Transverse colon (tissue), 4 donors: Measurements from ENCODE around the gene PEX14. TPM values are rescaled to one million over a fixed set of nuclear protein-coding genes. Genes with fewer than 3 reads are reported as not detected.

Experiments
- DNase-seq: peaks from one replicate; pipeline ENCODE4 v3.0.0-alpha.2; 2019
- H3K27ac ChIP-seq, 4 donors: fragments of 200-600 bp; sonication (generic); 2 replicates each; pipeline ENCODE4 v1.5.1; 2016 to 2018; ENCODE audit warnings: inconsistent platforms in 4 of 4
- H3K27me3 ChIP-seq: fragments of 200-600 bp; sonication (generic); 2 replicates; pipeline ENCODE4 v1.5.1; 2017; ENCODE audit warnings: inconsistent platforms
- H3K36me3 ChIP-seq, 4 donors: fragments of 200-600 bp; sonication (generic); 2 replicates each; pipeline ENCODE4 v1.5.1; 2017 to 2019; ENCODE audit warnings: inconsistent platforms in 4 of 4
- H3K4me1 ChIP-seq, 4 donors: fragments of 200-600 bp; sonication (generic); 2 replicates each; pipeline ENCODE4 v1.5.1; 2017 to 2020; ENCODE audit warnings: inconsistent platforms in 4 of 4
- H3K4me3 ChIP-seq, 4 donors: fragments of 200-600 bp; sonication (generic); 1 replicate in 1 of 4; 2 replicates in 3 of 4; pipeline versions ENCODE4 v1.5.1 to v1.6.1; 2017 to 2019; ENCODE audit warnings: inconsistent platforms in 4 of 4
- H3K9me3 ChIP-seq, 2 donors: fragments of 200-600 bp; sonication (generic); 2 replicates each; pipeline ENCODE4 v1.5.1; 2017 to 2019; ENCODE audit warnings: inconsistent platforms in 2 of 2
- EP300 ChIP-seq: sonication (generic); formaldehyde crosslinking; IDR thresholded peaks from one replicate; pipeline ENCODE4 v1.6.1; 2017; ENCODE audit warnings: antibody characterized with exemption, low read depth
- POLR2A ChIP-seq: fragments of 450-650 bp; IDR thresholded peaks from one replicate; pipeline ENCODE4 v1.6.1; 2016; ENCODE audit warnings: antibody characterized with exemption, mild to moderate bottlenecking, moderate library complexity
- POLR2AphosphoS5 ChIP-seq, 3 donors: sonication (generic); formaldehyde crosslinking; IDR thresholded peaks; one replicate each; pipeline ENCODE4 v1.6.1; 2016; ENCODE audit warnings: antibody characterized with exemption in 3 of 3
- WGBS, 2 donors: methylation state at CpG; one replicate each; pipeline ENCODE4 v1.1.5; 2018; ENCODE audit warnings: low coverage in 1 of 2; 5-methylcytosine and 5-hydroxymethylcytosine counted together
- in situ Hi-C, 4 donors: fragments of 200-750 bp; cut with MboI; loops; one replicate each; pipeline versions ENCODE4 v1.15.0 to v1.15.1; 2017; ENCODE audit warnings: low sequenced_read_pairs in 3 of 4, low pct_ligation_motif_present in 1 of 4, low pct_unique_long_range_greater_than_20kb in 1 of 4
- intact Hi-C: fragments of 100-400 bp; cut with DNase I; formaldehyde crosslinking; loops from one replicate; pipeline ENCODE4 v1.15.1; 2023; ENCODE audit warnings: low total_unique reads
- total RNA-seq, 4 donors: library from RNA; depleted of rRNA; stranded (reverse); fragments of >200 nt; gene quantifications; one replicate each; pipeline ENCODE4 v1.1.0, GENCODE V29; 2016
- TF ChIP-seq, protein P1 (sequence below), 5 experiments: fragments of 200-600 bp in 3 of 5; fragments of 450-650 bp in 2 of 5; sonication (generic) in 3 of 5; IDR thresholded peaks; 1 replicate in 2 of 5; 2 replicates in 3 of 5; pipeline ENCODE4 v1.5.1; 2016 to 2017; ENCODE audit warnings: antibody characterized with exemption in 5 of 5, inconsistent platforms in 3 of 5, mild to moderate bottlenecking in 2 of 5, moderate library complexity in 1 of 5

PEX14 gene
- total RNA-seq, 4 donors from 2014 or later: 2.4 to 16.5 (median 12.6) TPM

DNA sequence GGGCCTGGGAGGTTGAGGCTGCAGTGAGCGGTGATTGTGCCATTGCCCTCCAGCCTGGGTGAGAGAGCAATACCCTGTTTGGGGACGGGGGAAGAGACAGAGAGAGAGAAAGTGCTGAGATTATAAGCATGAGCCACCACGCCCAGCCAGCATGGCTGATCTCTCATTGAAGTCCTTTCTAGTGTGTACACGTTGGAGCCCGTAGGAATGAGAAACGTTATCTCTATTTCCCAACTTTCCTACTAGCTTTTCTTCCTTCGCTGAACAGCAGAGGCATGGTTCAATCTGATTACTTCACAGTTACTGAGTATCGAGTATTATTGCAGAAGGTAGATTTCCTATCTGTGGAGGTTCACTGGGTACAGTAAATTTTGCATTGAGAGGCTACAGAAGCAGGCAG, 4.5 kb downstream of the PEX14 start:
- 81 to 88% methylated on average over 5 to 8 of the region's 8 CpGs for whole genome bisulfite sequencing, 2 donors
- in situ Hi-C loops: no loop called here

DNA sequence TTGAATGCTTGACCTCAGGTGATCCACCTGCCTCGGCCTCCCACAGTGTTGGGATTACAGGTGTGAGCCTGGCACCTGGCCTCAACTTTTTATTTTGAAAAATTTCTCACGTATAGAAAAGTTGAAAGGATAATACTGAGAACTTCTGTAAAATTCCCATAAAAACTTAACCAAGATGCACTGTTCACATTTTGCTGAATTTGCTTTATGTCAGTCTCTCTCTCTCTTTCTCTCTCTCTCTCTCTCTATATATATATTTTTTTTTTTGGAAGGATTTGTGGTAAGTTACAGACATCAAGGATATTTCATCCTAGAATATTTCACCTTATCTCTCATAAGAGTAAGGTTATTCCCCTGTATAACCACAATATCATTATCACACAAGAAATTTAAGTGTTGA, 5.9 kb downstream of the PEX14 start:
- no peaks in the 10 kb centered on the region for H3K36me3 ChIP-seq
- in situ Hi-C loops (no loop called here), intact Hi-C loops (no loop called here)

More for the DNA sequence above, 4.5 kb downstream of the PEX14 start:
- intact Hi-C loops: loop anchor here (10.0 kb wide), 1 partner anchor 1816 kb away; no protein-coding TSS in a partner anchor
- no peaks in the 10 kb centered on the region for H3K9me3 ChIP-seq
- DNase-seq: no peak
- peaks cover 0 to 28% (median 12%) of the 10 kb centered on the region in 4 donors for H3K4me1 ChIP-seq
- H3K36me3 ChIP-seq: no peaks in the 10 kb centered on the region
- no peak overlapping the region for H3K4me3 ChIP-seq
- no peak for TF ChIP-seq POLR2AphosphoS5 (IDR thresholded peaks at IDR 0.05)
- TF ChIP-seq, protein P1, sequence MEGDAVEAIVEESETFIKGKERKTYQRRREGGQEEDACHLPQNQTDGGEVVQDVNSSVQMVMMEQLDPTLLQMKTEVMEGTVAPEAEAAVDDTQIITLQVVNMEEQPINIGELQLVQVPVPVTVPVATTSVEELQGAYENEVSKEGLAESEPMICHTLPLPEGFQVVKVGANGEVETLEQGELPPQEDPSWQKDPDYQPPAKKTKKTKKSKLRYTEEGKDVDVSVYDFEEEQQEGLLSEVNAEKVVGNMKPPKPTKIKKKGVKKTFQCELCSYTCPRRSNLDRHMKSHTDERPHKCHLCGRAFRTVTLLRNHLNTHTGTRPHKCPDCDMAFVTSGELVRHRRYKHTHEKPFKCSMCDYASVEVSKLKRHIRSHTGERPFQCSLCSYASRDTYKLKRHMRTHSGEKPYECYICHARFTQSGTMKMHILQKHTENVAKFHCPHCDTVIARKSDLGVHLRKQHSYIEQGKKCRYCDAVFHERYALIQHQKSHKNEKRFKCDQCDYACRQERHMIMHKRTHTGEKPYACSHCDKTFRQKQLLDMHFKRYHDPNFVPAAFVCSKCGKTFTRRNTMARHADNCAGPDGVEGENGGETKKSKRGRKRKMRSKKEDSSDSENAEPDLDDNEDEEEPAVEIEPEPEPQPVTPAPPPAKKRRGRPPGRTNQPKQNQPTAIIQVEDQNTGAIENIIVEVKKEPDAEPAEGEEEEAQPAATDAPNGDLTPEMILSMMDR (IDR thresholded peaks at IDR 0.05): no peak
- TF ChIP-seq EP300: no peak
- no peak for TF ChIP-seq POLR2A
- no peak overlapping the region for H3K27ac ChIP-seq
- H3K27me3 ChIP-seq: no peaks in the 10 kb centered on the region

DNA sequence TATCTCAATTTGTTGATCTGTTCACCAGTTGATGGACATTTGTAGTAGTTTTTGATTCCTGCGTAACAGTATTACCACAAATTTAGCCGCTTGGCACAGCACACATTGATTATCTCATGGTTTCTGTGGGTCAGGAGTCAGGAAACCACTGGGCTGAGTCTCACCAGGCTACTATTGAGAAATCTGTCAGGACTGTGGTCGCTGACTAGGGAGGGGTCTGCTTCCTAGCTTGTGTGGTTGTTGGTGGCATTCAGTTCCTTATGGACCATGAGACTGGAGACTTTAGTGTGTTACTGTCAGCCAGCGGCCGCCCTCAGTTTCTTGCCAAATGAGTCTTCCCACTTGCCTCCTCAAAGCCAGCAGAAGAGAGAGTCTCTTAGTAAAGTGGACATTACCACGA, 9.8 kb downstream of the PEX14 start:
- no peak overlapping the region for H3K4me3 ChIP-seq
- H3K27me3 ChIP-seq: no peaks in the 10 kb centered on the region
- TF ChIP-seq POLR2AphosphoS5 (IDR thresholded peaks at IDR 0.05) (no peak), POLR2A (no peak), EP300 (no peak)
- TF ChIP-seq, protein P1 (IDR thresholded peaks at IDR 0.05): no peak
- H3K27ac ChIP-seq: no peak overlapping the region
- H3K9me3 ChIP-seq: no peaks in the 10 kb centered on the region
- WGBS, 2 donors: 97 to 100% methylated on average over 1 to 6 of the region's 6 CpGs
- intact Hi-C loops (no loop called here), in situ Hi-C loops (no loop called here)
- no peak for DNase-seq
- no peaks in the 10 kb centered on the region for H3K36me3 ChIP-seq
- peaks cover 0 to 16% (median 3%) of the 10 kb centered on the region in 4 donors for H3K4me1 ChIP-seq

More for the DNA sequence above, 5.9 kb downstream of the PEX14 start:
- WGBS, 2 donors: 77 to 96% methylated on average over 2 of the region's 2 CpGs
- no peak for TF ChIP-seq POLR2AphosphoS5 (IDR thresholded peaks at IDR 0.05)
- no peak for TF ChIP-seq POLR2A
- TF ChIP-seq, protein P1 (IDR thresholded peaks at IDR 0.05): no peak
- no peak for TF ChIP-seq EP300
- no peak for DNase-seq
- Histone ChIP-seq H3K27me3 (no peaks in the 10 kb centered on the region), H3K9me3 (no peaks in the 10 kb centered on the region), H3K27ac (no peak overlapping the region), H3K4me1 (peaks cover 0 to 21% (median 7%) of the 10 kb centered on the region in 4 donors), H3K4me3 (no peak overlapping the region)

DNA sequence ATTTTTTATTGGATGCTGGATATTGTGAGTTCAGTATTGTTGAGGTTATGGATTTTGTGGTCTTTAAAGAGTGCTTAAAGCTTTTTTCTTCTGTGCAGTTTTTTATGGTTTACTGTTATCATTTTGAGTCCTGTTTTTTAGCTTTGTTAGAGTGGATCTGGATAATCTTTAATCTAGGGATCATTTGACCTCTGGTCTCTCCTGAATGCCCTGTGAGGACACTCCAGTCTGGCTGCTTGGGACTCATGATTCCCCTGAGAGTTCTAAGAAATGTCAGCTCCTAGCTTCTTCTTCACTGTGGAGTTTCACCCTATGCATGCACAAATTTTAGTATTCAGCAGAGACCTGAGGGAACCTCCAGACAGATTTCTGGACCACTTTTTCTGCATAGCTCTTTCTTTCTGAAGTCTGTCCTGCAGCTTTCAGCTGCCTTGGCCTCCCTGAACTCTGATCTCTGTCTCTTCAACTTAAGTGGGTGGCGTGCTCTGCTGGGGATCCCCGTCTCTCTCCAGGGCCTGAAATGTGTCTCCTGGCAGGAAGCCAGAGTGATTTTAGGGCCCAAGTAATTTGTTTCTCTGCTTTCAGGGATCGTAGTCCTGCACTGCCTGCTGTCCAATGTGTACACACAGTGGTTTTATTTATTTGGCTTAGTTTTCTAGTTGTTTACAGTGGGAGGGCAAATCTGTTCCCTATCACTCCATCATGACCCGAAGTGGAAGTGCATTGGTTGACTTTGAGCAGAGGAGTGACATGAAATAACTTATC, 14.7 kb downstream of the PEX14 start:
- H3K4me3 ChIP-seq: no peak overlapping the region
- 25 to 27% methylated on average over 2 to 4 of the region's 4 CpGs for WGBS, 2 donors
- no peak for DNase-seq
- H3K4me1 ChIP-seq: peaks cover 0 to 19% (median 10%) of the 10 kb centered on the region in 4 donors
- no peak overlapping the region for H3K27ac ChIP-seq
- no peaks in the 10 kb centered on the region for H3K36me3 ChIP-seq
- TF ChIP-seq, protein P1 (IDR thresholded peaks at IDR 0.05): no peak
- no peak for TF ChIP-seq EP300
- no peak for TF ChIP-seq POLR2AphosphoS5 (IDR thresholded peaks at IDR 0.05)
- no peak for TF ChIP-seq POLR2A
- intact Hi-C loops (no loop called here), in situ Hi-C loops (loop anchor here in 1 of 4 donors (10.0 kb wide), 1 partner anchor 55 kb away; the partner anchor contains the start of gene CENPS)
- H3K27me3 ChIP-seq: no peaks in the 10 kb centered on the region
- no peaks in the 10 kb centered on the region for H3K9me3 ChIP-seq
